Activated CD8-positive, alpha-beta memory T cell treated with anti-CD3 and anti-CD28 coated beads, Interleukin-2, amount 50 U/mL, for 4 hours (primary cell): ENCODE measurements around the gene PTPRT.

Source experiments
- DNase-seq: peaks from one replicate; pipeline ENCODE4 v3.0.0-alpha.2; 2020

The PTPRT gene

DNA sequence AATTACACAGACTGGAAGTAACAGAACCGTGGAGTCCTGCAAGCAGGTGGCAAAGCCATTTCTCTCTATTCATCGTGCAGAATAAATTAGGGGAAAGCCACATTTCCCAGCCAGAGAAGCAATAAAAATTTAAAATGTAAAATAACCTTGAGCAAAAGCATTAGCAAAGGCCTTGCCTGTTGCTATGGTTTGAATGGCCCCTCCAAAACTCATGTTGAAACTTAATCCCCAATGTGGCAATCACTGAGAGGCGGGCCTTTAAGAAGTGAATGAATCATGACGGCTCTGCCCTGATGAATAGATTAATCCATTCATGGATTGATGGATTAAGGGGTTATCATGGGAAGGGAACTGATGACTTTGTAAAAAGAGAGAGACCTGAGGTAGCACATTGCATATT, 679.0 kb downstream of the PTPRT start:
- DNase-seq: no peak

DNA sequence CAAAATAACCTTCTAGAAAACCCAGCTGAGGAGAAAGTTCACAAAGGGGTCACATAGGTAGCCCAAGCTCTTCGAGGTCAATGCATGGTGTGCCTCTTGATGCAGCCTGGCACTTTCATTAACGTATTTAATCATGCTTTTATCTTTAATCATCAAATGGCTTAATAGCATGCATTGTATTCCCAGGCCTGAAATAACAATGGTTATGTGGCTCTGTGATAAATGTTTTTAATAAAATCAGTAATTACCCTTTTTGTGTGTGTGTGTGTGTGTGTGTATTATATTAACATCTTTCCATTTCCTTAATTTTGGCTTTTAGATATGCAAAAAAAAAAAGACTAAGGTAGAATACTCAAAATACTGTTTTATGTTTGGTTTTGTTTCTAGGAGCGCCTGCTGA, 681.8 kb downstream of the PTPRT start:
- no peak for DNase-seq

DNA sequence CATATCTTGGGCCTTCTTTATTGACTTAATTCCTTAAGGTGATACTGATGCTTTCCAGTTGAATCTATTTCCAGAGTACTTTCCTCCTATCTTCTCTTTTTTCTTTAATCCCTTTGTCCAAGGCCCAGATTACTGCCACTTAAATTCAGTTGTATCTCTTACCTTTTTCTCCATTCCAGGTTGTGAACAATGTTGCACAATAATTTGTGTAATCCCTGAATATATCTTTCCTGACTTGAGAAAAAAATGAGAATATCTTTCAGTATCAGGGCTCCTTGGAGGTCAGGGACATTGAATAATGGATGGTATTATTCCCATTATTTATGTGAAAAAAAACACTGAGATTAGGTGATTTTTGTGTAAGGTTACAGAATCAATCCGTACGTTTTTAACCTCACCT, 683.3 kb downstream of the PTPRT start:
- DNase-seq: no peak

DNA sequence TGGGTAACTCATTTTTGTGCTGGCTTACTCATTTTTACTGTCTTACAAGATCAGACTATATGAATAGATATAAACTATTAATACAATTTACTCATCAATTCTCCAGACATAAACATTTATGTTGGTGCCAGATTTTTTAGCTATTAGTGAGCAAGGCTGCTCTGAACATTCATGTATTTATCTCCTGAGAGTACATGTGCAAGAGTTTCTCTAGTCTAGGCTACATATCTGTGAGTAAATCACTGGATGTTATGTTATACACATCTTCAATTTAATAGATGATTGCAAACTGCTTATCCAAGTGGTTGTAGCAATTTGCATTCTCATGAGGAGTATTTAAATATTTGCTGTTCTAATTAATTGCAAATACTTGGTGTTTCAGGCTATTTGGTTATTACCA, 687.1 kb downstream of the PTPRT start:
- no peak for DNase-seq

DNA sequence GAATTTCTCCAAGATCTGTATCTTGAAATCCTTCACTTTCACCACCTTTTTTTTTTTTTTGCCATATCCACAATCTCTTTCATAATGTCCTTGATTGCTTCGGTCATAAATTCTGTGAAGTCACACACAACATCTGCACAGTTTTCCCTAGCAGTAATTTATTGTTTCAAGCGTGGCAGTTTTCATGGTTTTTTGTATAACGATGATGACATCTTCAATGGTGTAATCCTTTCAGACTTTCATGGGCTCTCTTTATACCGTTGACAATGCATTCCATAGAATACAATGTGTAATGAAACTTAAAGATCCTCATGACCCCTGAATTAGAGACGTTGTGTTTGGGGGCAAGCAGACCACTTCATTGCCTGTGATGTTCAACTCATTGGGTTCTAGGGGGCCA, 693.1 kb downstream of the PTPRT start:
- no peak for DNase-seq

DNA sequence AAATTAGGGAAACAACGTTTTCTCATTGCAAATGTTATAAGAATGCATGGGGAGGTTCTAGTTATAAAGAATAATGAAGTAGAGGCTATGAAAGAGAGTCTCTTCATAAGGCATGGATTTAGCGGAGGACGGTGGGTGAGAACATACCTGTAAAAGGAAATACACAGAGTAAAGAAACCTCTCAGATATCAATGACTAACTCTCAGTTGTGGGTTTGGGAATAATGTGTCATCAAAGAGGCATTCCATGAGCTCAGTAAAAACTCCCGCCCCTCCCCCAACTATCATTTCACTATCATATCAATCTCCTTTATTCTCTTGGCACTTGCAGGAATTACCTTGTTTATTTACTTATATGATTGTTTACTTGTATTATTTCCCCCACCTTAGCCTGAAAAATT, 695.4 kb downstream of the PTPRT start:
- DNase-seq: no peak

DNA sequence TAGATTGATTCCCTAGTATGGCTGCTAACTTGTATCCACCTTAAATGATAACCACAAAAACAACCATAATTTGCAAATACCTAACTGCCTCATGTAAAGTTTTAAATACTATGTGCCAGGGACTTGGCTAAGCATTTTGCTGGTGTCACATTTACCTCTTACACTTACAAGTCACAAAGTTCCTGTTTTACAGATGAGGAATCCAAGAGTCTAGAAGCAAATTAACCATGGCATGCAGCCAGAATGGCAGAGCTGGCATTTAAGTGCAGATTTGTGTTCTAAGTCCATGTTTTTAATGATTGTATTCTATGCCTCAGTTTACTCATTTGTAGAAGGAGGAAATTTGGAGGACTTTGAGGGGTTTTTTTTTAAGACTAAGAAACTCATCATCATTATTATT, 696.7 kb downstream of the PTPRT start:
- no peak for DNase-seq

DNA sequence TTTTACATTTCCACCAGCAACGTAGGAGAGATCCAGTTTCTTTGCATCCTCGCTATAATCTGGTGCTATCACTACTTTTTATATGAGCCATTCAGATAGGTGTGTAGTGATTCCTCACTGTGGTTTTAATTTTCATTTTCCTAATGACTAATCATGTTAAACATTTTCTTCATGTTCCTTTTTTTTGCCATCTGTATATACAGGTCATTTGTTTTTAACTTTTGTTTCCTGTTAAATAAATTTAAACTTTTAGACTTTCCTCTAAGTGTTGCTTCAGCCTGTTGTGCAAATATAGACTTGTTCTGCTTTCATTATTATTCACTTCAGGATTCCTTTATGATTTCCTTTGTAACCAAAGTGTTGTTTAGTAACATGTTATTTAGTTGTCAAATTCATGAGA, 697.4 kb downstream of the PTPRT start:
- no peak for DNase-seq

DNA sequence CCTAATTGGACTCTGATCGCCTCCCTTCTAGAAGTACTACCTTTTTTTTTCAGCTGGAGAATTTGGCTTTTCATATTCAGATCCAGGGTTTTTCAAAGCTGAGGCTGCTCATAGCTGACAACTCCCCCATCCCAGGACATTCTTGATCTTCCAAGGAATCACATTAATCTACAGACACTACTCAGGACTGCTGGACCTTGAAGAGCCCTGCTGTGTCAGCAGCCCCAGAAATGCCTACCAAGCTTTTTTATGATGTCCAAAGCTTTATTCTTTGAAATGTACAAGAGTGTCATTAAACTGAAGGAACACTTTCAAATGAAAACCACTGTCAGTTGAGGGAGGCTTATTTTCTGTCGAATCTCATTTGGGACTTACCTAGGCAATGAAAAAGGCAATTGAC, 704.1 kb downstream of the PTPRT start:
- DNase-seq: no peak

DNA sequence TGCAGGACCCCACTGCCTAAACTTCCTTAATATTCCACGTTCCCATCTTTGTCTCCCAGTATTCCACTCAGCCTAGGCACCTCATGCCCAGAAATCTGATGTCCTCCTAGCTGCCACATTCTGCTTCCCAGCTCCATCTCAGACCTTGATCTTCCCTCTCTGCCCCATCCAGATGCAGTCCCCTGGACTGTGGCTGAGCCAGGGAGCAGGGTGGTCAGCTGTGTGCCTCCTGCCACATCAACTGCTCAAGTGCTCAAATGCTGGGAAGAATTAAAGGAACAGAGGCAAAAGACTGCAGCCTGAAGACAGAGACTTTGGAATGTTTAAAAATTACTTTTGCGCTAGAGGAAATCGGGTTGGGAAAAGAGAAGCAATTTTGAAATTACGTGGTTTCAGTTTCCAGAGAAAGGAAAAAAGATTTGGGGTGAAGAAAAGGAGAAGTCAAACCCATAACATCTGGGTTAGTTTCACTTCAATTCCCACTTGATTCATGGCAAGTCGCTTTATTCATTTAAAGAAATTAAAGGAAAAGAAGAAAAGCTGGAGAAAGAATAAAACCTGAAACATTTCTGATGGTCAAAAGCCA, 704.8 kb downstream of the PTPRT start:
- no peak for DNase-seq

DNA sequence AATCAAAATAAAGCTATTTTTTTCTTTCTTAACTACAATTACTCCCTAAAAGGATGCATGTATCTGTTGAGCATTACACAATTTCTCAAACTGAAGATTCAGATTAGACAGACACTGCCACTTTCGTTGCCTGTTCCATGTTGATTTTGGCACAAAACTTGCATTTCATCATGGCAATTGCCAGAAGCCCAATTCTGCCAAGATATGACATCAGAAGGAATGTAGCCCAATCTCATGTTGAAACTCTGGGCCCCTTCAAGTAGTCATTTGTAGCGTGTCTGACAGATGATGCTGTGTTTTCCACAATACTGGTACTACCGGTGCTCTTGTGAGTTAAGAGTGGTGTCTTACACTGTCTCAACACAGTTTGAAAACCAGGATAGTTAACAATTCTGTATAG, 705.4 kb downstream of the PTPRT start:
- DNase-seq: no peak

DNA sequence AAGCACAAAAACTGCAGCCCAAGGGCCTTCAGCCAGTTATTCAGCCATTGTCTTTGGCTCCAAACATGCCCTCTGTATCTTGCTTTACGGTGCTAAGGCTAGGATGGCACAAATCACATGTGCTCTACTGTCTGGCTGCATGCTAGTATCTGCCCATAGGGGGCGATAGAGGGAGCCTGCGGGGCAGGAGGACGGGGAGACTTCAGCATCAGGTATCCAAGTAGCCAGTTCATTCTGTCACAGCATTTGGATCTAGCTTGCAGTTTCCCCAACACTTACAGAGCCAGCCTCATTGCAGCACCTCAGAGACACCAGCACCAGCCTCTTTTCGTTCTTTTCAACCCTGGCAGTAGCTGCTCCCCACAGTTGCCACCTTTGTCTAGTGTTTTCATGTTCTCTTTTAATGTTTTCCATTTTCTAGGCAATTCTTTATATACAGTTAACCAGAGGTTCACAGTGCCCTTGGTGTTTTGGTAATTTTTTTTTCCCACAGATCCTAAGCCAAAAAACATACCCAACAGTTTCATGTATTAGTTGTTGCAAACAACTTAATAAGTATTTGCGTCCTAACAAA, 705.9 kb downstream of the PTPRT start:
- no peak for DNase-seq

DNA sequence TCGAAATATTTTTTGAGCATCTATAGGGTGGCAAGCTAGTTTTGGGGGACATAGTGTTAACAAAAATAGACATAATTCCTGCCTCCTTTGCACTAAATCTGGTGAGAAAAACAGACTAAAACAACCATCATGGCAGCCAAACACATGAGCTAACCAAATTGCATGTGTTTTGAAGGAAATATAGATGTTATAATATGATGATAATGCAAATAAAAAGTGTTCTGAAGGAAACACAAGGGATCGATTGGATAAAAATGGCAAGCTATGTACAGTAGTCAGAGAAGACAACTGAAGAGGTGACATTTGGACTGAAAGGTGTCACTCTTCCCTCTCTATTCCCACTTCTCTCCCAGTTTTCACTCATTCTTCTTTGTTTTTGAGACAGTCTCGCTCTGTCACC, 706.9 kb downstream of the PTPRT start:
- no peak for DNase-seq

DNA sequence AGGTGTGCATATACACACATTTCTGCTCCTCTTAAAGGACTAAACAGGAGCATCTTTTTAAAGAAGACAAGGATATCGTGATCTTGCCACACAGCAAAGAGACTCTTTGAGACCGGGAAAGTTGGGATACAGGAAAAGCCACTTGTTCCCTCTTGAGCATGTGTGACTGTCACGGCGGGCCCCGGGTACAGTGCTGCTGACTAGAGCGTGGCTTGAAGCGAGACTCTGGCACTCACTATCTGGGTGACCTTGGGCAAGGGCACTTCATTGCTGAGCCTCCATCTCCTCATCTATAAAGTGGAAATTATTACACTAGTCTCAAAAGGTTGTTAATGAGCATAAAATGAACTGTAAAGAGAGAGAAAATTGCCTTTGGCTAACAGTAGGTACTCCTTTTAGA, 713.9 kb downstream of the PTPRT start:
- DNase-seq: no peak

DNA sequence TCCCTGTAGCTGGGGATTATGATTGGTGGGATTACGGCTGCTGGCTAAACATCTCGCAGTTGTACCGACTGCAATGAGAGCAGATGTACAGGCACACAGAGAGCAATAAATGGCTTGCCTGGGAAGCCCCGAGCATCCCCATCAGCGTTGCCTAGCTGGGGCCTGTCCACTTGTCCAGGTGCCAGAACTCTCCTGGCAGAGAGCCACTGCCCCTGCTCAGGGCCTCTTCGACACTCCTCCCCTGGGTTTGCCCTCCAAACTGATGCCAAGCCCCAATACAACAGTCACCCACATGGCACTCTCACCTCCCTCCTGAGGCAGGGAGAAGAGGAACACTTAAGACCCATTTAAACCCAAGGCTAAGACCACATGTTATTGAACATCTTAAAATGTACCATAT, 715.1 kb downstream of the PTPRT start:
- no peak for DNase-seq

DNA sequence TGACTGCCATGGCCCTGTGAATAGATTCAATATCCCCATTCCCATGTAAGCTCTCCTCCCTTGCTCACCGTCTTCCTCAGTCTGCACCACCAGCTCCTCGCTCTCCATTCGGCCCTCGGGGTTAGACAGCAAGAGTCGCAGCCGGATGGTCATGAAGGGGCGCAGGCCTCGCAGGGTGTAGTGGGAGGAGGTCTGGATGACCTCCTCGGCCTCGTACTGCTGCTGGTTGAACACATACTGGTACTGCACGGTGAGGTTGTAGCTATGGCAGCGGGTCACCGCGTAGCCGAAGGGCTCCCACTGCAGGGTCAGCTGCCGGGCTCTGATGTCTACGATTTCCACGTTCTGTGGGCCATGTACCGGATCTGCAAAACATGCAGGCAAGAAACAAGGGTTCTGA, 717.5 kb downstream of the PTPRT start:
- no peak for DNase-seq

DNA sequence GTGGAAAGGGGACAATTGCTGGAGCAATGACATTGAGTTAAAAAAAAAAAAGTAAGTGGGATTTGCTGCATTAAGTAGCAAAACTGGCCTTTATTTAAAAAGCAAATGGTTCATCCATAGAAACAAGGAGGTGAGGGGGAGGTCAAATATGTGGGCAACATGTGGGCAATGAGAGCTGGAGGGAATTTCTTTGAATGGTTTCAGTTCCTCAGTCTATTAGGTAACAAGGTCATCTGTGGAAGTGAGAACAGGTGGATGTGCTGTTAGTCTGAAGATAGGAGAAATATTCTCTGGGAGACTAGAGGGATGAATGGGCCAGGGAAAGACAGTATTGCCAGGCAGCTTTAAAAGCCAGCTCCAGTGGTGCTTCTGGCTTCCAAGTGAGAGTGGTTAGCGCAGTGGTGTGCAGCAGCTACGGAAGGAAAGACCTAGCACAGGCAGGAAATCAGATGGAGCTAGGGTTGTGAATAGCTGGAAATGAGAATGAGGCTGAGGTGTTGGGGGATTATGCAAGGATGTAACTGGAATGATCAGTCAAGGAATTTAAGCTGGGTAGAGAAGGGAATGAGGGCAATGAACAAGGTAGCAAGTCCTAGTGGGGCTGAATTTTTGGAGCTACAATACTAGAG, 727.6 kb downstream of the PTPRT start:
- no peak for DNase-seq

DNA sequence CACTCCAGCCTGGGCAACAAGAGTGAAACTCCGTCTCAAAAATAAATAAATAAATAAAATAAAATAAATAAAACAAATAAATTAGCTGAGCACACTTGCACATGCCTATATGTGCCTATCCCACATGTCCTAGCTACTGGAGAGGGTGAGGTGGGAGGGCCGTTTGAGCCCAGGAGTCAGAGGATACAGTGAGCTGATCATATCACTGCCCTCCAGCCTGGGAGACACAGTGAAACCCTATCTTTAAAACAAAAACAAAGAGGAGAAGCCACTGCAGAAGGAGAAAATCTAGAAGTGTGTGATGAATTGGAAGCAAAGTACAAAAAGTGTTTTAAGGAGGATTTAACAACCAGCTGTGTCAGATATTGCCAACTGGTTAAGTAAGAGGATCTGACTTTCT, 728.4 kb downstream of the PTPRT start:
- DNase-seq: no peak

DNA sequence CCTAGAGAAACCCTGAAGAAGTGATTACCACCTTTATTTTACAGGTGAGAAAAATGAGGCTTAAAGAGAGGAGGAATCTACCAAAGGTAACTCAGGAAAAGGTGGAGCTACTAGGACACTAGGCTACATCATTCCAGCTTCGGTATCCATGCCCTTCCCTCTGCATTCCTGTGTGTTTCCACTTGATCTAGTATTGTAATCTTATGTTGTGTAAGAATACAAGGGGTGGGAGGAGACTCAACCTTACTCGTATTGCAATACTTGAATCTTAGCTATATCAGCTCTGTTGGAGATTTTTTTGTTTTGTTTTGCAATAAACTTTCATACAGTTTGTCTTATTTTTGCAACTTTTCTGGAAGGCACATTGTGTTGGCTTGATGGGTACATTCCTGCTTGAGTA, 742.4 kb downstream of the PTPRT start:
- no peak for DNase-seq

DNA sequence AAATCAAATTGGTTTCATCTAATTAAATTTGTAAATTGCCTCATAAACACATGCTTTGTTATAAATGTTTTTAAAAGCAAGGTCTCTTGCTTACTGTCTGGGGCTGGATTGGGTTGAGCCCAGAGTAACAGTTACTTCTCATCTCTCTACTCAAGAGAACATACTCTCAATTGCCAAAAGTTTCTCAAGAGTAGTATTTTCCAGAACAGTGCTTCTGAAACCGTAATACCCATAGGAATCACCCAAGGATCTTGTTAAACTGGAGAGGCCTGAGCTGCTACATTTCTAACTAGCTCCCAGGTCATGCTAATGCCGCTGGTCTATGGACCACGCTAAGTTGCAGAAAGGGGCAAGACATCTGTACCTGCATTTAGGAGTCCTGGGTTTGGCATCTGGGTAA, 744.9 kb downstream of the PTPRT start:
- no peak for DNase-seq

DNA sequence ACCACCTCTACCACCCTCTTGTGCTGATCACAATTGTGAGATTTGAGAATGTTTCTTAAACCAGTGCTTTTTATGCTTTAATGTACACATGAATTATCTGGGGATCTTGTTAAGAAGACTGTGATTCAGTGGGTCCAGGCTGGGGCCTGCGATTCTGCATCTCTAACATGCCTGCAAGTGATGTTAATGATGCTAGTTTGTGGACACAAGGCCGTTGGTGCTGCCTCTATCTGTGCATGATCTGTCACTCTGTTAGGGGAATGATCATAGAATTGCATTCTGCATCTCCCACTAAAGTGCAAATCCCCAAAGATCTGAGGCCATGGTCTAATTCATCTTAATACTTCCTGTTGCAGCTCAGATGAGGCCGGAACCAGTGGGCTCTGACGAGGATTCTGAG, 746.5 kb downstream of the PTPRT start:
- no peak for DNase-seq

DNA sequence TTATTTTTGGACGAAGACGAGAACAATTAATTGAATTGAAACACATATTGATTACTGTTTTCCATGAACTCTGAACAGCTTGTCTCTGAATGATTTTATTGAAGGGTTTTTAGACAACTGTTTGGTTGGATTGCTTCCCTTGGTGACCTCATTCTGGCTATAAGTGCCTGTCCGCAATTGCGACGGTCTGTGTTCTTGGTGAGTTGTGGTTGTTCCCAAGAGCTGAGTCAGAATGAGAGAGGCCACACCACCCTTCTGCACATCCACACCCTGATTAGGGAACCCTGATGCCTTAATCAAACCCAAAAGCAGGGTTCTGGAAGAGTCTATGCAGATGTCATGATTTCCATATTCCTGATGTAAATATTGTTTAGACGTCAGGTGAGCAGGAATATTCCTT, 747.0 kb downstream of the PTPRT start:
- DNase-seq: no peak

DNA sequence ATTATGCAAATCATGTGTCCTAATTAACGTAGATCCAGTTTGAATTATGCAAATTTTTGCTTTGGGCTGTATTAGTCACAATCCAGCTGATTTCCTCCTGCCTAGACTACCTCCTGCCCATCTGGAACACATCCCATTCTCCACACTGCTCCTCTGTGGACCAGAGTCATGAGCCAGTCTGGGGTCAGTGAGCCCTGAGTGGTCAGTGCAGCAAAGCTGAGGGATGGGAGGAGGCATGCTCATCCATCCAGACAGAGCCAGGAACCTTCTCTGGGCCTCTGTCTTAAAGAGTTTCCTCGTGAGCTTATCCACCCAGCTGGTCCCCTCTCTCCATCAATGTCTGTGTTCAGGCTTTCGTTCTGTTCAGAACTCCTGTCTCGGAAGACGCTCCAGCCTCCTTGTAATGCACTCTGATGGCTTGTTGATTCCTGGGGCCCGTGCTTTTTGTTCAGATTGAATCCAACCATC, 747.8 kb downstream of the PTPRT start:
- DNase-seq: no peak

DNA sequence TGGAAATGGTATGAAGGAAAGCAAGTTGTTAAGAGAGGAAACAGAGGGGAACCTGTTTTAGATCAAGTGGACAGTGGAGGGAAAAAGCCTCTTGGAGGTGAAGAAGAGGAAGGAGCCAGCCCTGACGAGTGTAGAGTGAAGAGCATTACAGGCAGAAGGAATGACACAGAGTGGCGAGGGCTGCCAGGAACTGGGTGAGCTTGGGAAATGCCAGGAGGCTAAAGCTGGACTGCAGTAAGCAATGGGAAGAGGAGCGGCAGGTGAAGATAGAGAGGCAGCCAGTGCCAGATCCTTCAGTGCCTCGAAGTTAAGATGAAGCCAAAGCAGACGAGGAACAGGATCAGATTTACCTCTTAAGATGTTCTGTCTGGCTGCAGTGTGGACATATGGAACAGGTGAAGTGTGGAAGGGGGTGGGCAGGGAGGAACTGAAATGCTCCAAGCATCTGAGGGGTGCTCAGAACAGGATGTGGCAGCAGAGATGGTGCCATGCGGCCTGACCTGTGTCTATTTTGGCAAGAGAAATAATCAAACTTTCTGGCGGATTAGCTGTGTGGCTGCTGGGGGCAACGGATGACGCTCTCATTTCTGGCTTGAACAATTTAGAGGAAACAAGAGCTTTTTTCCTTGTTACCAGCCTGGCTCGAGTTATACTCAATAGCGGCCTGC, 748.4 kb downstream of the PTPRT start:
- no peak for DNase-seq
